Embryonic facial prominence (tissue), 1 donor: ENCODE results near the gene TLK1.

Experiments
- DNase-seq: peaks from one replicate; pipeline ENCODE4 v3.0.0-alpha.2; 2016; ENCODE audit errors: extremely low spot score

TLK1 gene

DNA sequence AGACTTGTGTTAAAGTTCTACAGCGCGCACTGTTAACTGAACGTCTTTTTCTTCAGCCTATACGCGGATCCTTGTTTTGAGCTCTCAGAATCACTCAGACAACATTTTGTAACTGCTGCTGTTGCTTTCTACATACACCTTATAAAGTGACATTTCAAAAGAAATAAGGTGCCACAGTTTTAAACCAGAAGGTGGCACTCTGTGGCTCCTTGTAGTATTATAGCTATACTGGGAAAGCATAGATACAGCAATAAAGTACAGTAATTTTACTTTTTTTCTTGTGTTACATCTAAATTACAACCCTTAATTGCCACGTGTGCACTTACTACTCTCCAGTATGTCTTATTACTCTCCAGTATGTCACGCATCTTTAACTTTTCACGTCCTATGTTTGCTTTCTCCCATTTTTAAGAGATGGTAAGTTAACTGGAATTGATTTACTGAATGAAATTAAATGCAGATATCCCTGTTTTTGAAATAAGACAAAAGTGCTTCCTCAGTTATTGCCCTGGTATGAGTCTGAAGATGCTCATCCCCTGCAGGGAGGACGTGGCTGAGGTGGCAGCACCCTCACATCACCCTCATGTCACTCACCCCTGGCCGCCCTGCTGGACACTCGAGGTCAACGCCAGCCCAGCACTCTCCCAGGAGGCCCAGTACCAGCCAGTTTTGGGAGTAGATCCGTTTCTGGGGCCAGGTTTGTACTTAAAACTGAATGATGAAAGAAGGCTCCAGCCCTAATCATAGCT is 193.9 kb downstream of the TLK1 start:
- DNase-seq, result no peak

DNA sequence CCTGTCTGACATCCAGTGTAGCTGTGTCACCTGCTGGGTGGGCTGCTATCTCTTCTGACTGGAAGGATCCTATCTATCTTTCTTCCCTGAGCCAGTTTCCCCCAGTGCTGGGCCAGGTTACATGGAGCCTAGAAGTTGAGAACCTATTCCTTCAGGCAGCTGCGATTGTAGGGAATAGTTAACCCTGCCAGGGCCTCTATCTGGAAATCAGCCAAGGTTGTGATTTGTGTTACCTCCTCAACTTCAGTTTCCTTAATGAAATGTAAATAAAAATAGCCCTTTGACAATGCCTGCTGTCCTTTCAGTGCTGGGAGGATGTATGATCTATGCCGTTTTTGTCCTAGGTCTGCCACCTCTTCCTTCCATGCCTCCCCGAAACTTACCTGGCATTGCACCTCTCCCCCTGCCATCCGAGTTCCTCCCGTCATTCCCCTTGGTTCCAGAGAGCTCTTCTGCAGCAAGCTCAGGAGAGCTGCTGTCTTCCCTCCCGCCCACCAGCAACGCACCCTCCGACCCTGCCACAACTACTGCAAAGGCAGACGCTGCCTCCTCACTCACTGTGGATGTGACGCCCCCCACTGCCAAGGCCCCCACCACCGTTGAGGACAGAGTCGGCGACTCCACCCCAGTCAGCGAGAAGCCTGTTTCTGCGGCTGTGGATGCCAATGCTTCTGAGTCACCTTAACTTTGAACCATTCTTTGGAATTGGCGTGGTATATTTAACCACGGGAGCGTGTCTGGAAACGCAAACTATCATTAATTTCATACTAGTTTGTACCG is 195.1 kb downstream of the TLK1 start:
- DNase-seq, result no peak

DNA sequence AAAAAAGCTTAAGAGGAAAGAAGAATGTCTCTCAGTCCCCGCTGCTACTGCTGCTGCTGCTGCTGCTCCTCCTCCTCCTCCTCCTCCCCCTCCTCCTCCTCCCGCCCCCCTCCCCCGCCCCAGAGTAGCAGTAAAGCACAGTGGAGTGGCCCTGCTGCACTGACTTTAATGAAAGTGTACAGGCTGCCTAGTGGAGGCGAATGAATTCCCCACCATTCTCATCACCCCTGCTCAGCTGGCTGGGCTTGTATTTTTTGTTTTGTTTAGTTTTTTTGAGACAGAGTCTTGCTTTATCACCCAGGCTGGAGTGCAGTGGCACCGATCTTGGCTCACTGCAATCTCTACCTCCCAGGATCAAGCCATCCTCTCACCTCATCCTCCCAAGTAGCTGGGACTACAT is 197.3 kb downstream of the TLK1 start:
- no peak for DNase-seq

DNA sequence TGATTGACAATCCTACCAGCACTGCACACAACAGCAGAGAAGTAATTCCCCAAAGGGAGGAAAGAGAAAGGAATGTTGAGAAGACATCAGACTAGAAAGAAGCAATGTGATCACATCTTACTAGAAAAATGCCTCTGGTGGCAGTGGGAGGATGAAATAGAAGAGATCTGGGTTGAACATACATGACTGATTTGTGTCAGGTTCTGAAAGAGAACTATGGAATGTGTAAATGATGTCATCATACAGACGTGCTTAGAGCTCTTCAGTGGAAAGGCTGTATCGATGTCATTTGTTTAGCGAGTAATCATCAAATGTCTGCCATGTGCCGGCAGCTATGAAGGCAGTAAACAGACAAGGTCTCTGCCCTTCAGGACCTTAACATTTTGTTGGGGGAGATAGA is 206.8 kb downstream of the TLK1 start:
- no peak for DNase-seq

- DNase-seq, result no peak
Measured at GRCh38 chr2:170950221-170950761, 210.4 kb downstream of the TLK1 start.

GRCh38 chr2:170949415-170949814 is 211.3 kb downstream of the TLK1 start:
- no peak for DNase-seq

- DNase-seq, result no peak
Measured at GRCh38 chr2:170944545-170944944, 216.1 kb downstream of the TLK1 start.

GRCh38 chr2:170943596-170943995 is 217.1 kb downstream of the TLK1 start:
- no peak for DNase-seq

DNA sequence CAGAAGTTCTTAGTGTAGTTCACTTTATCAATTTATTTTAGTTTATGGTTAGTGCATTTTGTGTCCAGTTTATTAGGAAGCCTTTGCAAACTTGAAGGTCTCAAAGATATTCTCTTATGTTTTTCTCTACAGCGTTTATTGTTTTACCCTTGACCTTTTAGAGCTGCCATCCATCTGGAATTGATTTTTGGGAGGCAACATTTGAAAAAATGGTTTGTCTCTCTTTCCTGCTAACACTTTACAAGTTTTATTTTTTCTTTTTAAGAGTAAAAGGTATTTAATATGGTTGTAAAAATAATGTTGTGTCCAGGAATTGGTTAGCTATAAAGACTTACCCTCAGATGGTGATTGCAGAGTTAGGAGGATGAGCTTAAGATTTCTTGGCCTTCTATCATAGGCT is 217.7 kb downstream of the TLK1 start:
- DNase-seq, result no peak

DNA sequence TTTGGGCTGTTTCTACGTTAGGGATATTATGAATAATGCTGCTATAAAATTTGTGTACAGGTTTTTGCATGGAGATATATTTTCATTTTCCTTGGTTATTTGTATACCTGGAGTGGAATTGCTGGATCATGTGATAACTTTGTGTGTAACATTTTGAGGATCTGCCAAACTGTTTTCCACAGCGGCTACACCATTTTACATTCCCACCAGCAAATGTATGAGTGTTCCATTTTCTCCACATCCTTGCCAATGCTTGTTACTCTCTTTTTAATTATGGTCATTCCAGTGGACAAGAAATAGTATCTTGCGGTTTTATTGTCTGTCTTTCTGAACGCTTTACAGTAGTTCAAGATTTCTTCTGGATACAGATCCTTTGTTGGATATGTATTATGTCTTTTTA is 218.1 kb downstream of the TLK1 start:
- no peak for DNase-seq
